Tibial nerve (tissue), 4 donors: ENCODE measurements around the gene SERINC5. TPM values are rescaled to one million over a fixed set of nuclear protein-coding genes. Genes with fewer than 3 reads are reported as not detected.

ENCODE experiments used
- DNase-seq, 2 donors: peaks; one replicate each; pipeline ENCODE4 v3.0.0-alpha.2; 2019; ENCODE audit warnings: low spot score in 2 of 2
- H3K27ac ChIP-seq, 4 donors: fragments of 200-600 bp; sonication (generic) in 3 of 4; one replicate each; pipeline ENCODE4 v1.5.1; 2017 to 2019; ENCODE audit warnings: mild to moderate bottlenecking in 1 of 4
- H3K27me3 ChIP-seq, 2 donors: fragments of 200-600 bp; sonication (generic) in 1 of 2; one replicate each; pipeline versions ENCODE4 v1.5.1 to v1.6.0; 2017 to 2019
- H3K36me3 ChIP-seq, 3 donors: fragments of 200-600 bp; sonication (generic); one replicate each; pipeline ENCODE4 v1.5.1; 2018 to 2019
- H3K4me1 ChIP-seq, 4 donors: fragments of 200-600 bp; sonication (generic) in 3 of 4; one replicate each; pipeline ENCODE4 v1.5.1; 2017 to 2019
- H3K4me3 ChIP-seq, 4 donors: fragments of 200-600 bp; sonication (generic) in 3 of 4; one replicate each; pipeline ENCODE4 v1.5.1; 2017 to 2019; ENCODE audit warnings: mild to moderate bottlenecking in 1 of 4, moderate library complexity in 1 of 4
- H3K9me3 ChIP-seq, 4 donors: fragments of 200-600 bp; sonication (generic) in 3 of 4; one replicate each; pipeline ENCODE4 v1.5.1; 2017 to 2019
- CTCF ChIP-seq, 5 experiments: fragments of 200-600 bp in 3 of 5; fragments of 450-650 bp in 2 of 5; sonication (generic) in 3 of 5; IDR thresholded peaks; one replicate each; pipeline ENCODE4 v1.5.1; 2016 to 2019; ENCODE audit warnings: antibody characterized with exemption in 5 of 5, mild to moderate bottlenecking in 3 of 5, moderate library complexity in 2 of 5
- EP300 ChIP-seq, 2 donors: sonication (generic); formaldehyde crosslinking; IDR thresholded peaks; one replicate each; pipeline ENCODE4 v1.6.1; 2017; ENCODE audit warnings: antibody characterized with exemption in 2 of 2, mild to moderate bottlenecking in 1 of 2
- POLR2A ChIP-seq, 2 donors: fragments of 450-650 bp; IDR thresholded peaks; one replicate each; pipeline ENCODE4 v1.6.1; 2017; ENCODE audit warnings: antibody characterized with exemption in 2 of 2, mild to moderate bottlenecking in 2 of 2, moderate library complexity in 2 of 2
- WGBS, 2 donors: methylation state at CpG; one replicate each; pipeline ENCODE4 v1.1.5; 2018; 5-methylcytosine and 5-hydroxymethylcytosine counted together
- total RNA-seq, 4 donors: library from RNA; depleted of rRNA; stranded (reverse); fragments of >200 nt; gene quantifications; one replicate each; pipeline ENCODE4 v1.1.0, GENCODE V29; 2016

SERINC5 gene
- total RNA-seq, 4 donors from 2014 or later = 29.1 to 35.8 (median 32.3) TPM

DNA sequence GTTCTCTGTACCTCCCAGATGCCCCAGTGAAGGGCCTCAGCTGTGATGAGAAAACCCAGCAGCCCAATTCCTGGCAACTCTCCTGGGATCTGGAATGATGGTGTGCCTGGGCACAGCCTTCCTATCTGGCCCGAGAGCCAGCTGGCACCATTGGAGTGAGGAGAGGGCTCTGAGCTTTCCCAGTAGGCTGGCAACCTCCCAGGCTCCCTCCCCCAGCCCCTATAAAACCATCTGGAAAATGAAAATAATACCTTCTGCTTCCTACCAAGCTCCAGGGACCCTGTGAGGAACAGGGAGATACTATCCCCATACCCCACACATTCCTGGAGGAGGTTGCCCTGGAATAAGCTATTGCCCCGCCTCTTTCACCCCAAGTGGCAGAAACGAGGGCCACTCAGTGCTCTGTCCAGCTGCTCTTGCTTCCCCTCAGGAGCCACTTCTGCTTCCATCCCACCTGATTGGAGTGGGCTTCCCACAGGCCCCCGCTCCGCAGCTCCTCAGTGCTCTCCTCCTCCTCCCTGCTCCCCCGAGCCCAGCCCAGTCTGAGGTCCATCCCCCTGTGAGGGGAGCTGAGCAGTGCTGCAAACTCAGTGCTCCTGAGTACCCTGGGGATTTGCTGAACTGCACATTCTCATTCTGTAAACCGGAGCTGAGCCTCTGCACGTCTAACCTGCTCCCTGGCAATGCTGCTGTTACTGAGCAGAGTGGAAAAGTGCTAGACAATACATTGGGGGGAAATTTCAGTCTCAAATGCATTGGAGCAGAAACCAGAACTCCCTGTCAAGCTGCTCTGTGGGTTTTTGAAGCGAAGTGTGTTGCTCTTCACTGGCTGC, 146.0 kb downstream of the SERINC5 start:
- TF ChIP-seq POLR2A (IDR thresholded peaks at IDR 0.05) (no peak), CTCF (IDR thresholded peaks at IDR 0.05) (no peak), EP300 (IDR thresholded peaks at IDR 0.05) (no peak)
- Histone ChIP-seq H3K27me3 (no peaks in the 10 kb centered on the region), H3K9me3 (no peaks in the 10 kb centered on the region), H3K27ac (no peak overlapping the region), H3K4me3 (no peak overlapping the region), H3K4me1 (no peaks in the 10 kb centered on the region), H3K36me3 (no peaks in the 10 kb centered on the region)
- DNase-seq = no peak
- 56 to 64% methylated on average over 9 of the region's 9 CpGs for WGBS, 2 donors

DNA sequence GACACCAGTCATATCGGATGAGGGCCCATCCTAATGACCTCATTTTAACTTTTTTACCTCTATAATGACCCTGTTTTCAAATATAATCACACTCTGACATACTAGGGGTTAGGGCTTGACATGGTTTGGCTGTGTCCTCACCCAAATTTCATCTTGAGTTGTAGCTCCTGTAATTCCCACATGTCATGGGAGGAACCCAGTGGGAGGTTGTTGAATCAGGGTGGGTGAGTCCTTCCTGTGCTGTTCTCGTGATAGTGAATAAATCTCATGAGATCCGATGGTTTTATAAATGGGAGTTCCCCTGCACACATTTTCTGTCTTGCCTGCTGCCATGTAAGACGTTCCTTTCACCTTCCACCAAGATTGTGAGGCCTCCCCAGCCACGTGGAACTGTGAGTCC, 148.9 kb downstream of the SERINC5 start:
- H3K27ac ChIP-seq = no peak overlapping the region

DNA sequence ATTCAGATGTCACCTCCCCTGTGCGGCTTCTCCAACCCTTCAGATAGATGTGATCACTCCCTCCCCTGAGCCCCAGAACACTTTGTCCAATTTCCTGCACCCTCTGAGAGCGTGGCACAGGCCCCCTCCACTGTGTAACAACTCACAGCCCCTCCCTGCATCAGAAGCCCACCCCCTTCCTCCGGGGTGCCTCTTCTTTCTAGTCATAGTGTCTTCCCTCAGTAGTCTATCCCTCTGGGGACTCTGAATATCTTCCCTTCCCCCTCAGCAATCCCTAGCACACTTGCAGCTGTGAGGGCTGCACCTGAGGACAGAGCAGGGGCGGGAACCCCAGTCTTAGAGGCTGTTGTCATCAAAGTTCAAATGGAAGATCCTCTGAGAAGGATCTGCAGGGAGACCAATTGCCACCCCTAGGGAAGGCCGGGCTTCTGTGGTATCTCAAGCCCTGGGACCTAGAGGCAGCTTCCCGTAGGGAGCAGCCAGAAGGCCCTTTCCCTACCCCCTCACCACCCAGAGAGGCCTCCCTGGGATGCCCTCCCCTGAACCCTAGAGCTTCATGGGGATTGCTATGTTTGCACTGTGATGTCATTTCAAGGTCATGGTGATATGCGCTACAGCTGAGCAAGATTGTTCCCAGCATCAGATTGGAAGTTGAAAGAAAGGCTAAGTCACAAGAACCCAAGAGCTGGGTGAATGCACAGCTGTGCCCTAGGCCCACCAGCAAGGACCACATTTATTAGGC, 150.0 kb downstream of the SERINC5 start:
- H3K27me3 ChIP-seq = no peaks in the 10 kb centered on the region
- H3K27ac ChIP-seq = no peak overlapping the region
- H3K9me3 ChIP-seq = no peaks in the 10 kb centered on the region
- no peaks in the 10 kb centered on the region for H3K36me3 ChIP-seq
- 77 to 83% methylated on average over 6 to 7 of the region's 7 CpGs for WGBS, 2 donors
- DNase-seq = no peak
- H3K4me3 ChIP-seq = no peak overlapping the region
- H3K4me1 ChIP-seq = no peaks in the 10 kb centered on the region
- TF ChIP-seq CTCF (IDR thresholded peaks at IDR 0.05) (no peak), EP300 (IDR thresholded peaks at IDR 0.05) (no peak), POLR2A (IDR thresholded peaks at IDR 0.05) (no peak)

More for the DNA sequence above, 148.9 kb downstream of the SERINC5 start:
- Histone ChIP-seq H3K27me3 (no peaks in the 10 kb centered on the region), H3K4me1 (no peaks in the 10 kb centered on the region), H3K9me3 (no peaks in the 10 kb centered on the region), H3K4me3 (no peak overlapping the region), H3K36me3 (no peaks in the 10 kb centered on the region)
- 74 to 83% methylated on average over 5 of the region's 5 CpGs for WGBS, 2 donors
- TF ChIP-seq POLR2A (IDR thresholded peaks at IDR 0.05) = no peak
- TF ChIP-seq EP300 (IDR thresholded peaks at IDR 0.05) = no peak
- TF ChIP-seq CTCF (IDR thresholded peaks at IDR 0.05) = no peak
- no peak for DNase-seq

DNA sequence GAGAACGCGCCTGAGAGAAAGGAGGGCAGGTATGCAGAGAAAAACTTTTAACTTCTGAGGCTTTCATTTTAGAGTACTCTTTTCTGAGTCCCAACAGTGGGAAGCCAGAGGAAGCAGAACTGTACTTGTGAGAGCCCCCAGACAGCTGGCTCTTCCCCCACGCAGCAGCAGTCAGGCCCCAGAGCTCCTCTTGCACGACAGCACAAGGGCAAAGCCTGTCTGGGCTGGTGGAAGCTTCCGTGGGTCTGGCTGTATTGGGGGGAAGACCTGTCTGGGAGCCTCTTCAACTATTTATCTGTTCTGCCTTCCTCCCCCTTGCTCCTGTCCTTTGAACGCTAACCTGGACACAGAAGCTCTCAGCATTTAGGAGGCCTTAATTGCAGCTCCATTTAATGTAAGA, 152.5 kb downstream of the SERINC5 start:
- no peaks in the 10 kb centered on the region for H3K4me1 ChIP-seq
- TF ChIP-seq POLR2A (IDR thresholded peaks at IDR 0.05) (no peak), EP300 (IDR thresholded peaks at IDR 0.05) (no peak), CTCF (IDR thresholded peaks at IDR 0.05) (no peak)
- no peak overlapping the region for H3K27ac ChIP-seq
- 72 to 79% methylated on average over 6 of the region's 6 CpGs for WGBS, 2 donors
- no peak overlapping the region for H3K4me3 ChIP-seq
- H3K9me3 ChIP-seq = no peaks in the 10 kb centered on the region
- H3K27me3 ChIP-seq = no peaks in the 10 kb centered on the region
- no peak for DNase-seq
- no peaks in the 10 kb centered on the region for H3K36me3 ChIP-seq

DNA sequence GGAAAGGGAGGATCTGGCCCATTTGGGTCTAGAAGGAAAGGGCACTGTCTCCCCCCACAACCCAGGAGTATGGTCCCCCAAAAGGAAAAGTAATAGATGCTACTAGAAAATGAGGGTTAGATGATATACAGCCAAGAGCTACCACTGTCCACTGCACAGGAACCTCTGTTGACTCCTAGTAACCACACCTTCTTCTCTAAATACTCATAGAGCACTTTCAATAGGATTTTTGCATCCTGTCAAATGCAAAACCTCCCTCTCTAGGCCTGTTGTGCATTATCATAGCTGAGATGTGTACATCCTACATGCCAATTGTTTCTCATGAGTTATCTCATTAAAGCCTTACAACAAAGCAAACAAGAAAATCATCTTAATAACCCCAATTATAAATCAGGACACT, 153.9 kb downstream of the SERINC5 start:
- no peak overlapping the region for H3K4me3 ChIP-seq
- H3K4me1 ChIP-seq = no peaks in the 10 kb centered on the region
- no peaks in the 10 kb centered on the region for H3K36me3 ChIP-seq
- H3K9me3 ChIP-seq = no peaks in the 10 kb centered on the region
- TF ChIP-seq POLR2A (IDR thresholded peaks at IDR 0.05) (no peak), EP300 (IDR thresholded peaks at IDR 0.05) (no peak), CTCF (IDR thresholded peaks at IDR 0.05) (no peak)
- no peaks in the 10 kb centered on the region for H3K27me3 ChIP-seq
- H3K27ac ChIP-seq = no peak overlapping the region
- DNase-seq = no peak
